Tibial nerve (tissue), 4 donors: ENCODE data around the gene USP3. TPM values are rescaled to one million over a fixed set of nuclear protein-coding genes. Genes with fewer than 3 reads are reported as not detected.
"Not testable (repeated sequence)": the region's sequence is repeated elsewhere in the genome, so short reads cannot be mapped to it uniquely, and the experiment has no call there.

Experiments
- DNase-seq, 2 donors: peaks; one replicate each; pipeline ENCODE4 v3.0.0-alpha.2; 2019; ENCODE audit warnings: low spot score in 2 of 2
- H3K27ac ChIP-seq, 4 donors: fragments of 200-600 bp; sonication (generic) in 3 of 4; one replicate each; pipeline ENCODE4 v1.5.1; 2017 to 2019; ENCODE audit warnings: mild to moderate bottlenecking in 1 of 4
- H3K27me3 ChIP-seq, 2 donors: fragments of 200-600 bp; sonication (generic) in 1 of 2; one replicate each; pipeline versions ENCODE4 v1.5.1 to v1.6.0; 2017 to 2019
- H3K36me3 ChIP-seq, 3 donors: fragments of 200-600 bp; sonication (generic); one replicate each; pipeline ENCODE4 v1.5.1; 2018 to 2019
- H3K4me1 ChIP-seq, 4 donors: fragments of 200-600 bp; sonication (generic) in 3 of 4; one replicate each; pipeline ENCODE4 v1.5.1; 2017 to 2019
- H3K4me3 ChIP-seq, 4 donors: fragments of 200-600 bp; sonication (generic) in 3 of 4; one replicate each; pipeline ENCODE4 v1.5.1; 2017 to 2019; ENCODE audit warnings: mild to moderate bottlenecking in 1 of 4, moderate library complexity in 1 of 4
- H3K9me3 ChIP-seq, 4 donors: fragments of 200-600 bp; sonication (generic) in 3 of 4; one replicate each; pipeline ENCODE4 v1.5.1; 2017 to 2019
- EP300 ChIP-seq, 2 donors: sonication (generic); formaldehyde crosslinking; IDR thresholded peaks; one replicate each; pipeline ENCODE4 v1.6.1; 2017; ENCODE audit warnings: antibody characterized with exemption in 2 of 2, mild to moderate bottlenecking in 1 of 2
- POLR2A ChIP-seq, 2 donors: fragments of 450-650 bp; IDR thresholded peaks; one replicate each; pipeline ENCODE4 v1.6.1; 2017; ENCODE audit warnings: antibody characterized with exemption in 2 of 2, mild to moderate bottlenecking in 2 of 2, moderate library complexity in 2 of 2
- WGBS, 2 donors: methylation state at CpG; one replicate each; pipeline ENCODE4 v1.1.5; 2018; 5-methylcytosine and 5-hydroxymethylcytosine counted together
- total RNA-seq, 4 donors: library from RNA; depleted of rRNA; stranded (reverse); fragments of >200 nt; gene quantifications; one replicate each; pipeline ENCODE4 v1.1.0, GENCODE V29; 2016
- TF ChIP-seq, protein P1 (sequence below), 5 experiments: fragments of 200-600 bp in 3 of 5; fragments of 450-650 bp in 2 of 5; sonication (generic) in 3 of 5; IDR thresholded peaks; one replicate each; pipeline ENCODE4 v1.5.1; 2016 to 2019; ENCODE audit warnings: antibody characterized with exemption in 5 of 5, mild to moderate bottlenecking in 3 of 5, moderate library complexity in 2 of 5

Gene USP3
- total RNA-seq, 4 donors from 2014 or later, result 32.8 to 47.3 (median 38.3) TPM

GRCh38 chr15:63530235-63530634 is 25.8 kb downstream of the USP3 start:
- H3K27me3 ChIP-seq, result no peaks in the 10 kb centered on the region
- no peaks in the 10 kb centered on the region for H3K36me3 ChIP-seq
- H3K27ac ChIP-seq, result no peak overlapping the region
- H3K9me3 ChIP-seq, result no peaks in the 10 kb centered on the region
- no peak overlapping the region for H3K4me3 ChIP-seq
- no peak for TF ChIP-seq EP300 (IDR thresholded peaks at IDR 0.05)
- no peak for TF ChIP-seq POLR2A (IDR thresholded peaks at IDR 0.05)
- TF ChIP-seq, protein P1, sequence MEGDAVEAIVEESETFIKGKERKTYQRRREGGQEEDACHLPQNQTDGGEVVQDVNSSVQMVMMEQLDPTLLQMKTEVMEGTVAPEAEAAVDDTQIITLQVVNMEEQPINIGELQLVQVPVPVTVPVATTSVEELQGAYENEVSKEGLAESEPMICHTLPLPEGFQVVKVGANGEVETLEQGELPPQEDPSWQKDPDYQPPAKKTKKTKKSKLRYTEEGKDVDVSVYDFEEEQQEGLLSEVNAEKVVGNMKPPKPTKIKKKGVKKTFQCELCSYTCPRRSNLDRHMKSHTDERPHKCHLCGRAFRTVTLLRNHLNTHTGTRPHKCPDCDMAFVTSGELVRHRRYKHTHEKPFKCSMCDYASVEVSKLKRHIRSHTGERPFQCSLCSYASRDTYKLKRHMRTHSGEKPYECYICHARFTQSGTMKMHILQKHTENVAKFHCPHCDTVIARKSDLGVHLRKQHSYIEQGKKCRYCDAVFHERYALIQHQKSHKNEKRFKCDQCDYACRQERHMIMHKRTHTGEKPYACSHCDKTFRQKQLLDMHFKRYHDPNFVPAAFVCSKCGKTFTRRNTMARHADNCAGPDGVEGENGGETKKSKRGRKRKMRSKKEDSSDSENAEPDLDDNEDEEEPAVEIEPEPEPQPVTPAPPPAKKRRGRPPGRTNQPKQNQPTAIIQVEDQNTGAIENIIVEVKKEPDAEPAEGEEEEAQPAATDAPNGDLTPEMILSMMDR (IDR thresholded peaks at IDR 0.05), result no peak
- peaks cover 0 to 36% (median 0%) of the 10 kb centered on the region in 4 donors for H3K4me1 ChIP-seq
- 93 to 94% methylated on average over 7 of the region's 7 CpGs for WGBS, 2 donors
- no peak for DNase-seq

GRCh38 chr15:63530752-63531299 is 26.4 kb downstream of the USP3 start:
- WGBS, 2 donors, result 99% methylated on average over 3 of the region's 3 CpGs
- TF ChIP-seq POLR2A (IDR thresholded peaks at IDR 0.05), result no peak
- no peak for TF ChIP-seq EP300 (IDR thresholded peaks at IDR 0.05)
- TF ChIP-seq, protein P1 (IDR thresholded peaks at IDR 0.05), result no peak
- no peak overlapping the region for H3K27ac ChIP-seq
- H3K36me3 ChIP-seq, result no peaks in the 10 kb centered on the region
- H3K4me1 ChIP-seq, result peaks cover 0 to 40% (median 0%) of the 10 kb centered on the region in 4 donors
- H3K9me3 ChIP-seq, result no peaks in the 10 kb centered on the region
- H3K4me3 ChIP-seq, result no peak overlapping the region
- no peak for DNase-seq
- H3K27me3 ChIP-seq, result no peaks in the 10 kb centered on the region

GRCh38 chr15:63531586-63531985 is 27.2 kb downstream of the USP3 start:
- H3K4me3 ChIP-seq, result no peak overlapping the region
- WGBS, 2 donors, result 96 to 97% methylated on average over 4 of the region's 4 CpGs
- peaks cover 0 to 33% (median 0%) of the 10 kb centered on the region in 4 donors for H3K4me1 ChIP-seq
- H3K27me3 ChIP-seq, result no peaks in the 10 kb centered on the region
- TF ChIP-seq POLR2A (IDR thresholded peaks at IDR 0.05) (no peak), EP300 (IDR thresholded peaks at IDR 0.05) (no peak)
- TF ChIP-seq, protein P1 (IDR thresholded peaks at IDR 0.05), result no peak
- no peak overlapping the region for H3K27ac ChIP-seq
- H3K9me3 ChIP-seq, result no peaks in the 10 kb centered on the region
- no peak for DNase-seq
- H3K36me3 ChIP-seq, result no peaks in the 10 kb centered on the region

- TF ChIP-seq, protein P1 (IDR thresholded peaks at IDR 0.05), result no peak
- TF ChIP-seq EP300 (IDR thresholded peaks at IDR 0.05) (no peak), POLR2A (IDR thresholded peaks at IDR 0.05) (no peak)
- Histone ChIP-seq H3K27me3 (no peaks in the 10 kb centered on the region), H3K9me3 (no peaks in the 10 kb centered on the region), H3K4me1 (peaks cover 0 to 33% (median 0%) of the 10 kb centered on the region in 4 donors), H3K4me3 (no peak overlapping the region), H3K36me3 (peaks cover 0 to 6% (median 0%) of the 10 kb centered on the region in 3 donors), H3K27ac (no peak overlapping the region)
- 43 to 50% methylated on average over 5 of the region's 5 CpGs for WGBS, 2 donors
- DNase-seq, result no peak
These were observed 27.9 kb downstream of the USP3 start for GRCh38 chr15:63532307-63532744.

DNA sequence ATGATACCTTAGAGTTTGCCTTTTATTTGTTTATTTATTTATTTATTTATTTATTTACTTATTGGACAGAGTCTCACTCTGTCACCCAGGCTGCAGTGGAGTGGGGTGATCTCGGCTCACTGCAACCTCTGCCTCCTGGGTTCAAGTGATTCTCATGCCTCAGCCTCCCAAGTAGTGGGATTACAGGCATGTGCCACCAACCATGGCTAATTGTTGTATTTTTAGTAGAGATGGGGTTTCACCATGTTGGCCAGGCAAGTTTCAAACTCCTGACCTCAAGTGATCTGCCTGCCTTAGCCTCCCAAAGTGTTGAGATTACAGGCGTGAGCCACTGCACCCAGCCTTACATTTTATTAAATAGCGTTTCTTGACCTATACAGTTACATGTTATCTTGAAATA is 30.5 kb downstream of the USP3 start:
- H3K4me1 ChIP-seq, result peaks cover 0 to 30% (median 0%) of the 10 kb centered on the region in 4 donors
- not testable (repeated sequence) for H3K4me3 ChIP-seq, H3K9me3 ChIP-seq, H3K27ac ChIP-seq, DNase-seq, H3K27me3 ChIP-seq
- H3K36me3 ChIP-seq, result peaks cover 0 to 11% (median 0%) of the 10 kb centered on the region in 3 donors
- 94 to 98% methylated on average over 3 of the region's 3 CpGs for WGBS, 2 donors
